Nephron progenitor cell (in vitro differentiated cells): ENCODE data around the gene RTN4RL2.
A peak's percentile ranks its signal among the peaks of the same experiment; 100 is the strongest.

Experiments
- DNase-seq: peaks from one replicate; pipeline ENCODE4 v3.0.0; 2021
- H3K27ac Mint-ChIP-seq: 2 replicates; pipeline ENCODE4 v1.8.0; 2021; ENCODE audit warnings: mild to moderate bottlenecking, moderate library complexity, mixed read lengths
- H3K27me3 Mint-ChIP-seq: 2 replicates; pipeline ENCODE4 v1.8.0; 2021; ENCODE audit warnings: mild to moderate bottlenecking, low read depth, mixed read lengths; ENCODE audit not compliant: poor library complexity
- H3K36me3 Mint-ChIP-seq: 2 replicates; pipeline ENCODE4 v1.8.0; 2021; ENCODE audit warnings: low read depth, mixed read lengths
- H3K4me1 Mint-ChIP-seq: 2 replicates; pipeline ENCODE4 v1.8.0; 2021; ENCODE audit warnings: mixed read lengths
- H3K4me3 Mint-ChIP-seq: 2 replicates; pipeline ENCODE4 v1.8.0; 2021; ENCODE audit warnings: mild to moderate bottlenecking, moderate library complexity, mixed read lengths
- H3K9me3 Mint-ChIP-seq: 2 replicates; pipeline ENCODE4 v1.8.0; 2021; ENCODE audit warnings: mild to moderate bottlenecking, moderate library complexity, mixed read lengths
- TF ChIP-seq, protein P1 (sequence below): fragments of 200-600 bp; sonication (generic); IDR thresholded peaks from 2 replicates; pipeline ENCODE4 v1.5.0; 2021; ENCODE audit warnings: antibody characterized with exemption

RTN4RL2 gene

DNA sequence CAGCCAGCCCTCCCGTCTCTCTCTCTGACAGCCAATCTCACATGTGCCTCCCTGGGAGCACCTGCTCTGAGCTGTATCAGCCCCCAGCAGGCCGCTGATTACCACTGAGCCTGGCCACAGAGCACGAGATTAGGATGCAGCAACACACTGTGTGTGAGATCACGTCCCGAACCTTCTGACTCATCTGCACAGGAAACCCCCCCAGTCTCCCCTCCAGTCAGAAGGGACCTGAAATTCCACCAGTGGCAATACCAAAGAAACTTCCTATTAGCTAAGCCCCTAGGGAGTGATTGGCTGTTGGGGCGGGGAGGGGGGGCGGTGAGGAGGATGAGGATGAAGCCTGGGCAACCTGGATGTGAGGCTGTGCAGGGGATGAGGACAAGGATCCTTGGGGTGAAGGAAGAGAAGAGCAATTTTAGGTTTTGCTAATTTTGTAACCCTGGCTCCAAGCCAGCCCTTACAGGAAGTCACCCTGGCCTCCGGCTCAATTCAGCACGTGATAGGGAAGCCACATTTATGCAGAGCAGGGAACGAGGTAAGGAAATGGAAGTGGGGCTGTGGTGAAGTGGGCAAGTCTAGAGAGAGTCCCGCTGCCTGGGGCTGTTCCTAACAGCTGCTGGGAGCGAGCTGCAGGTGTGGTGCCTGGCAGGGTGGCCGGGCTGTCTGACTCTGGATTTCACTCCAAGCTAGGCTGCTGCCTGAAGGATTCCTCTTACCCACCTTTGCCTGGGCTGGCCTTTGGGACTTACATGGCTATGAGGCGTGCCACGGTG is 35.4 kb upstream of the RTN4RL2 start:
- H3K27me3 Mint-ChIP-seq, result peaks cover 34% of the 10 kb centered on the region
- H3K27ac Mint-ChIP-seq, result no peak overlapping the region
- no peak for DNase-seq
- H3K4me3 Mint-ChIP-seq, result peak overlapping the region; percentile 65
- TF ChIP-seq, protein P1, sequence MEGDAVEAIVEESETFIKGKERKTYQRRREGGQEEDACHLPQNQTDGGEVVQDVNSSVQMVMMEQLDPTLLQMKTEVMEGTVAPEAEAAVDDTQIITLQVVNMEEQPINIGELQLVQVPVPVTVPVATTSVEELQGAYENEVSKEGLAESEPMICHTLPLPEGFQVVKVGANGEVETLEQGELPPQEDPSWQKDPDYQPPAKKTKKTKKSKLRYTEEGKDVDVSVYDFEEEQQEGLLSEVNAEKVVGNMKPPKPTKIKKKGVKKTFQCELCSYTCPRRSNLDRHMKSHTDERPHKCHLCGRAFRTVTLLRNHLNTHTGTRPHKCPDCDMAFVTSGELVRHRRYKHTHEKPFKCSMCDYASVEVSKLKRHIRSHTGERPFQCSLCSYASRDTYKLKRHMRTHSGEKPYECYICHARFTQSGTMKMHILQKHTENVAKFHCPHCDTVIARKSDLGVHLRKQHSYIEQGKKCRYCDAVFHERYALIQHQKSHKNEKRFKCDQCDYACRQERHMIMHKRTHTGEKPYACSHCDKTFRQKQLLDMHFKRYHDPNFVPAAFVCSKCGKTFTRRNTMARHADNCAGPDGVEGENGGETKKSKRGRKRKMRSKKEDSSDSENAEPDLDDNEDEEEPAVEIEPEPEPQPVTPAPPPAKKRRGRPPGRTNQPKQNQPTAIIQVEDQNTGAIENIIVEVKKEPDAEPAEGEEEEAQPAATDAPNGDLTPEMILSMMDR, result no peak
- peaks cover 34% of the 10 kb centered on the region for H3K4me1 Mint-ChIP-seq
- H3K36me3 Mint-ChIP-seq, result peaks cover 16% of the 10 kb centered on the region
- H3K9me3 Mint-ChIP-seq, result no peaks in the 10 kb centered on the region

DNA sequence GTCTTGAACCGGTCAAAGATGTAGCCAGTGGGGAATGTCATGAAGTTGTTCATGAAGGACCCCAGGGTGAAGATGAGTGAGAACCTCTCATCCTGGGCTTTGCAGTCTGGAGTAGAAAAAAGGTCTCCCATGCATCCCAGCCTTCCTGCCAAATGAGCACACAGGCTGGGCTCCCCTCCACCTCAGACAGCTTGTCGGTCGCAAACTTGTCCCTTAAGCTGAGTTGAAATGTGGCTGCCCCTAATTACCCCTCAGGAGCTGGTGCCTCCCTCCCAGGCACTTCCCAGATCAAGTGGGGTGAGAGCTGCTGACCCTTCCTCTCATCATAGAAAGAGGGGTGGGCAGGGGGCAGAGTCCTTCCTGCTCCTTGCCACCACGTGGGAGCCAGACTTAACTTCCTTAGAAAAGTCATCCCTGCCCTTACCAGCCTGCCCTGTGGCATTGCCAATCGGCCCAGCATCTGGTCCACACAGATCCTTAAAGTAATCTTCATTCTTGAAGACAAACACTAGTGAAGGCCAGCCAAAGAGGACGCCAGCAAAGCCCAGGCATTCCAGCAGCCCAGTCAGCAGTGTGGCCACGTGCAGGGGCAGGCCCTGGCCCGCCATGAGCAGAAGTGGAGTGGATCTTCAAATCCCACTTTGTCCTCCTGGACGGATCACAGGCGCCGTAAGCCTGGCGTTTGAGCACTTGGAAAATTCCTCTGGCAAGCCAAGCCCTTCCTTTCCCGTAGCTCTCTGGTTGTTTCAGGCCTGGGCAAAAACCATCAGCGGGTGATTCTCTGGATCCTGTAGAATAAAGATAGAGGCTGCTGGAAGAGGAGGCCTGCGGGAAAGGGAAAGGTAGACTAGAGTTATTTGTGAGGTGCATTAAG is 34.5 kb upstream of the RTN4RL2 start:
- Mint-ChIP-seq H3K4me3 (peak overlapping the region; percentile 80), H3K27me3 (peaks cover 40% of the 10 kb centered on the region), H3K36me3 (peaks cover 16% of the 10 kb centered on the region), H3K27ac (no peak overlapping the region), H3K9me3 (no peaks in the 10 kb centered on the region), H3K4me1 (peaks cover 34% of the 10 kb centered on the region)
- no peak for DNase-seq
- TF ChIP-seq, protein P1, result no peak

DNA sequence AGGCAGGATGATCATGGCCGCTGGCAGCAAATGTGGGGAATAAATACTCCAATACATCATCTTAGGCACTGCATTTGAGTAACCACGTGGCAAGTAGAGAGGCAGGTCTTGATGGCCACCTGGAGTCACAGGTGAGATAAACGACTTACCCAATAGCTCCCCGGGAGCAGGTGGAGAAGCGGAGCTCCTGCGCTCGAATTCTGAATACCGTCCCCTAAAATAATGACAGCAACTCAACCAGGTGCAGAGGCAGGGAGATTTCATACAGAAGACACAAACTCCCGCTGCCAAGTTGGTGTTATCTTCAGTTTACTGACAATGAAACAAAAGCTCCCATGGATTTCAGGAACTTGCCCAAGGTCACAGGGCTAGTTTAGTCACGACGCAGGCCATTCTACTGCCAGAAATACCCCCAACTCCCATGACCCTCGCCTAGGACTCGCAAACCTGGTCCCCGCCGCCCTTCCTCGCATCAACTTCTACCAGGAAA is 33.8 kb upstream of the RTN4RL2 start:
- peak overlapping the region; percentile 80 for H3K4me3 Mint-ChIP-seq
- DNase-seq, result no peak
- H3K27me3 Mint-ChIP-seq, result peaks cover 40% of the 10 kb centered on the region
- TF ChIP-seq, protein P1, result no peak
- H3K4me1 Mint-ChIP-seq, result peaks cover 34% of the 10 kb centered on the region
- no peak overlapping the region for H3K27ac Mint-ChIP-seq
- H3K36me3 Mint-ChIP-seq, result peaks cover 16% of the 10 kb centered on the region
- no peaks in the 10 kb centered on the region for H3K9me3 Mint-ChIP-seq

DNA sequence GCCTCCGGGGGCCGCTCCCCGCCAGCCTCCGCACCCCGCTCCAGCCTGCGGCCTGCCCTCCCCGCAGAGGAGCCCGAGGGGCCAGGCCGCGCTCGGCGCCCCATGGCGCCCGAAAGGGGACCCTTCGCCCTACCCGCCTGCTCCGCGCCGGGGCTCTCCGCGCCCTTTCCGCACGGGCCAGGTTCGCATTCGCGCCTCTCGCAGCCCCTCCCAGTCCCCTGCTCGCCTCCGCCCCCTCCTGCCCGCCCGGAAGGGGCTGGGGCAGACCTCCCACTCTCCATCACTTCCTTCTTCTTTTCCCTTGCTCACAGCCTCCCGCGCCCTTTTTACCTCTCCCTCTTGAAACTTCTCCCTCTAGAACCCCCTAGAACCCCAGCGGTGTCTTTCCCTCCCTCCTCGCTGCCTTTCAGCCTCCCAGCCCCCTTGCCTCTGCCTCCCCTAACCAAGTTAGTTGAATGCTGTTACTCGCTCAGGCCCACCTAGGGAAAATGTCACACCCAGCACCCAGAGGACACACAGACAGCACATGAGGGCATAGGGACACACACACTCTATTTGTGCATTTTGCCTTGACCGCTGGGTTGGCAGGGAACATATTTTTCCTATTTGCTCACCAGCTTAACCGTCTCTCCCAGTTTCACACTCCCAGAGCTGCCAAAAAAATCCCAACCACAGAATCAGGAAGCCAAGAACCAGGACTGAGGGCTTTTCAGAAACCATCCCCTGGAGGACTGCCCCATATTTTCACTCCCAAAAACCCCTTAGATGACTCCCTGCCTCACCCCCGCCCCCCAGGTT is 33.2 kb upstream of the RTN4RL2 start, which contains the start of gene SLC43A3:
Gene SLC43A3, minus strand, starts transcription at position 193 of the 798 bp plus-strand sequence. CDS start 949 bp downstream, outside the sequence.
- H3K27ac Mint-ChIP-seq, result no peak within 1 kb of the TSS

DNA sequence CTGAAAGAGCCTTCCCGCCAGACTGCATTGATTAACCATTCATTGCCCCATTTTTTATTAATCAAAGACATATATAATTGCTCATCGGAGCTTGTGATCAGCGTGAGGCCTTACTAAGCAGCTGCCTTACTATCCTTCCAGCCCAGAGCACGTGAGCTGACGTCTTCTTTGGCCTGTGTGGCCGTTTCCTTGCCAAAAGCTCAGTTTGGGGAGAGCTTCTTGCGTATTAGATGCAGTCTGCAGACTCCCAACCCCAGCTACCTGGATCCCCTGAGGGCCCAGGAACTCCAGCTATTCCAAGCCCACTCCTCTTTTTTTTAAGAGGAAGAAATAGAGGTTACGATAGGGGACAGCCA is 32.6 kb upstream of the RTN4RL2 start:
- TF ChIP-seq, protein P1, result no peak
- Mint-ChIP-seq H3K9me3 (no peaks in the 10 kb centered on the region), H3K4me1 (peaks cover 34% of the 10 kb centered on the region), H3K36me3 (peaks cover 12% of the 10 kb centered on the region), H3K27ac (no peak overlapping the region), H3K27me3 (peaks cover 45% of the 10 kb centered on the region), H3K4me3 (peak overlapping the region; percentile 80)
- DNase-seq, result no peak

More for the DNA sequence above, 33.2 kb upstream of the RTN4RL2 start, which contains the start of gene SLC43A3:
- peaks cover 45% of the 10 kb centered on the region for H3K27me3 Mint-ChIP-seq
- peaks cover 16% of the 10 kb centered on the region for H3K36me3 Mint-ChIP-seq
- peak within 1 kb of the TSS; percentile 80 for H3K4me3 Mint-ChIP-seq
- no peaks in the 10 kb centered on the region for H3K9me3 Mint-ChIP-seq
- peak; percentile 73 for DNase-seq
- H3K4me1 Mint-ChIP-seq, result peaks cover 34% of the 10 kb centered on the region
- TF ChIP-seq, protein P1, result no peak
